AG09309 (cell line): Measurements from ENCODE around the gene SLC2A13.
A peak's percentile ranks its signal among the peaks of the same experiment; 100 is the strongest.

ENCODE experiments used
- DNase-seq: peaks from one replicate; pipeline ENCODE4 v3.0.0-alpha.2; 2010; ENCODE audit warnings: low read depth
- H3K4me3 ChIP-seq: 2 replicates; pipeline ENCODE4 v1.5.1; 2011; ENCODE audit warnings: mild to moderate bottlenecking, low read depth, low read length, moderate library complexity; ENCODE audit not compliant: control insufficient read depth
- CTCF ChIP-seq: IDR thresholded peaks from 2 replicates; pipeline ENCODE4 v1.5.1; 2011; ENCODE audit warnings: mild to moderate bottlenecking, low read depth, low read length, inconsistent platforms; ENCODE audit not compliant: insufficient read depth, control insufficient read depth; ENCODE audit errors: missing control alignments

The SLC2A13 gene

GRCh38 chr12:40105515-40106201, at the start of gene SLC2A13:
TSS of gene SLC2A13 (minus strand) at chr12:40106081. CDS start at chr12:40105808, 273 bp downstream.
- no peak for TF ChIP-seq CTCF
- peak; percentile 4 for DNase-seq
- peak within 1 kb of the TSS; percentile 72 for H3K4me3 ChIP-seq

DNA sequence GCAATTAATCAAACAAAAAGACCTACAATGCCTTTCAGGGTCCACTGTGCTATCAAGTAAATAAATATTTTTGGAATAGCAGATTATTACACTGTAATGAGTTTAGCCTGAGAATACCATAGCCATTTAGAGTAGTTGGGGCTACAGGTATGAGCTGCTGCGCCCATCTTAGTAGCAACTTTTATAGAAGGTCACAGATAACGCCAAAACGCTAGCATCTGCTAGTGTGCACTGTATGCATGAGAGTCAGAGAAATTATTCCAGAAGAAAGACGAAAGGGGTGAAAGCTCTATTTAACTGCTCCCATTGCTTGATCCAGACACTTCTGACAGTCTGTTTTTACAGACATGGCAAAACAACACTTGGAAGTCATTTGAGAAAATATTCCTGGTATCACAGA, 48.5 kb upstream of the SLC2A13 start:
- no peak for DNase-seq
- no peak overlapping the region for H3K4me3 ChIP-seq
- no peak for TF ChIP-seq CTCF

- DNase-seq: no peak
- TF ChIP-seq CTCF: no peak
- no peak overlapping the region for H3K4me3 ChIP-seq
These were observed 47.6 kb upstream of the SLC2A13 start for GRCh38 chr12:40153432-40153831.

GRCh38 chr12:40152783-40153383, 47.0 kb upstream of the SLC2A13 start:
- no peak overlapping the region for H3K4me3 ChIP-seq
- peak; percentile 18 for DNase-seq
- TF ChIP-seq CTCF: peak; percentile 80

GRCh38 chr12:40149673-40150260, 43.9 kb upstream of the SLC2A13 start:
- no peak overlapping the region for H3K4me3 ChIP-seq
- TF ChIP-seq CTCF: no peak
- DNase-seq: no peak

GRCh38 chr12:40146800-40147797, 41.2 kb upstream of the SLC2A13 start:
- TF ChIP-seq CTCF: no peak
- H3K4me3 ChIP-seq: no peak overlapping the region
- no peak for DNase-seq
